ENCODE results near the gene ZDHHC11. TPM values are rescaled to one million over a fixed set of nuclear protein-coding genes. Genes with fewer than 3 reads are reported as not detected.

Gene ZDHHC11
- total and polyA plus RNA-seq, 7 experiments from 2014 or later: 0.20 to 22.1 (median 8.8) TPM; not detected in 1

- Mint-ChIP-seq H3K4me1 (peaks cover 4 to 20% (median 8%) of the 10 kb centered on the region in 7 donors), H3K4me3 (peak overlapping the region in 8 of 10 donors; percentile 23 to 76 (median 50)), H3K36me3 (no peaks in the 10 kb centered on the region), H3K27me3 (no peaks in the 10 kb centered on the region), H3K9me3 (no peaks in the 10 kb centered on the region), H3K27ac (peak overlapping the region in 5 of 9 donors; percentile 30 to 92 (median 73))
- ChIA-PET CTCF (no interaction called here), POLR2A (no interaction called here)
- no peaks in the 10 kb centered on the region for H3K27me3 ChIP-seq (ENCODE audit: control insufficient read depth in 2 of 2, insufficient read depth in 2 of 2, low read length in 2 of 2)
- H3K27ac ChIP-seq (ENCODE audit: low read depth, low read length): no peak overlapping the region
- no peak overlapping the region for H3K4me3 ChIP-seq (ENCODE audit: low read length)
- intact Hi-C loops (cut with micrococcal nuclease): loop anchor here in 1 of 2 donors (5.0 kb wide), 1 partner anchor 83 kb away; no protein-coding TSS in a partner anchor
- H3K9me3 ChIP-seq (ENCODE audit: control insufficient read depth in 2 of 3, low read length in 3 of 3): no peaks in the 10 kb centered on the region
- no peaks in the 10 kb centered on the region for H3K36me3 ChIP-seq (ENCODE audit: control insufficient read depth in 2 of 3, insufficient read depth in 3 of 3, low read length in 3 of 3)
- H3K4me1 ChIP-seq (ENCODE audit: control insufficient read depth in 2 of 2, insufficient read depth in 2 of 2, low read length in 2 of 2): peaks cover 0 to 6% of the 10 kb centered on the region in 2 donors
- peak; percentile 89 for ATAC-seq
- DNase-seq: peak in 7 of 9 donors; percentile 12 to 60 (median 45)
Measured at GRCh38 chr5:759111-759751, 91.6 kb downstream of the ZDHHC11 start.

DNA sequence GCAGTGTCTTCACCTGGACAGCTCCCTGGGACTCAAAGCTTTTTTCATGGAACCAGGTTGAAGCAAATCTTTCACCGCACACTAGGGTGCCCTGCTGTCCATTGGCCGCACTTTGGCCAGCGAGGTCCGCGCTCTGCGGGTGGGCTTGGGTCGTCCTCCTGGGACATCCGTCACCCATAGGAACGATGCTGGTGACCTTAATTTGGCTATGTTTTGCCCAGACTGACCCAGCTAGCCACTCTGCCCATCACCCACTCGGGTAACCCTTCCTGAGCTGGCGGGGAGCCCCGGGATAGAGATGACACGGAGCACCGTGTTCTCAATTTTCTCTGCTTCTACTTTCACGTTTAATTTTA is 92.1 kb downstream of the ZDHHC11 start:
- intact Hi-C loops (cut with micrococcal nuclease): loop anchor here in 1 of 2 donors (5.0 kb wide), 1 partner anchor 84 kb away; no protein-coding TSS in a partner anchor
- ATAC-seq (no peak), DNase-seq (peak in 1 of 9 donors; percentile 8)
- CTCF ChIA-PET: no interaction called here
- Histone ChIP-seq H3K4me3 (ENCODE audit: low read length) (no peak overlapping the region), H3K27ac (ENCODE audit: low read depth, low read length) (no peak overlapping the region), H3K27me3 (ENCODE audit: control insufficient read depth in 2 of 2, insufficient read depth in 2 of 2, low read length in 2 of 2) (no peaks in the 10 kb centered on the region), H3K36me3 (ENCODE audit: control insufficient read depth in 2 of 3, insufficient read depth in 3 of 3, low read length in 3 of 3) (no peaks in the 10 kb centered on the region), H3K9me3 (ENCODE audit: control insufficient read depth in 2 of 3, low read length in 3 of 3) (no peaks in the 10 kb centered on the region), H3K4me1 (ENCODE audit: control insufficient read depth in 2 of 2, insufficient read depth in 2 of 2, low read length in 2 of 2) (peaks cover 0 to 6% of the 10 kb centered on the region in 2 donors)
- H3K4me3 Mint-ChIP-seq: peak overlapping the region in 8 of 10 donors; percentile 23 to 76 (median 50)
- H3K9me3 Mint-ChIP-seq: no peaks in the 10 kb centered on the region
- no peaks in the 10 kb centered on the region for H3K36me3 Mint-ChIP-seq
- no peaks in the 10 kb centered on the region for H3K27me3 Mint-ChIP-seq
- POLR2A ChIA-PET: no interaction called here
- peaks cover 4 to 21% (median 8%) of the 10 kb centered on the region in 7 donors for H3K4me1 Mint-ChIP-seq
- peak overlapping the region in 5 of 9 donors; percentile 30 to 92 (median 73) for H3K27ac Mint-ChIP-seq

DNA sequence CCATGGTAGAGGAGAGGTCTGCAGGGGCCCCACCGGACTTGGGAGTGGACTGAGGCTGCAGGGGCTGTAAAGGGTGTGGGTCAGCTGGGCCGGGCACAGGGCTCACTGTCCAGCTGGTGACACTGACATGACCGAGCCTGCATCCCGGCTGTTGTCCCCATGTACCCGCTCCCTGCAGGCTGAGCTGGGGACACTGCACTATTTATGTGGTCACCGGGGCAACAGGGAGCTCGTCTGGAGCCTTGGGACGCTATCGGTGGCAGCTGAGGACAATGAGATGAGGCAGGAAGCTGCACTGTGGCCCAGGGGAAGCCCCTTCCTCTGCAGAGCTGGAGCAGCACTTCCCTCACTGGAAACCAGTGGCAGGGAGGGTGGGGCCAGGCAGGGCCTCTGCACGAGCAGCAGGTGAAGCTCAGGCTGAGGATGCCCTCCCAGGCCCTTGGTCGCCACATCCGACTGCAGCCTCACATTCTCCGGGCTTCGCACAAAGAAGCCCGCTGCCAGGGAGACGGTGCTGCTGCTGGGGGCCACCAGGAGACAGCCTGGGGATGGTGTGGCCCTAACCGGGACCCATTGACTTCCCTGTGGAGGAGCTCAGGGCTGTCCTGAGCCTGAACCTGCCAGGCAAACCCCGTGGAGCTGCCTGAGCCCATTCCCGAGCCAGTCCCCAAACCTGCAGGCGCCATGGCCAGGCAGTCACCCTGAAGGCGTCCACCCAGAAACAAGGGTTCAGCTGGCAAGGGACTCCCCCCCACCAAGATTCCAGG is 92.7 kb downstream of the ZDHHC11 start:
- no peak overlapping the region for H3K4me3 Mint-ChIP-seq
- Histone ChIP-seq H3K27ac (ENCODE audit: low read depth, low read length) (no peak overlapping the region), H3K4me3 (ENCODE audit: low read length) (no peak overlapping the region), H3K4me1 (ENCODE audit: control insufficient read depth in 2 of 2, insufficient read depth in 2 of 2, low read length in 2 of 2) (peaks cover 0 to 6% of the 10 kb centered on the region in 2 donors), H3K36me3 (ENCODE audit: control insufficient read depth in 2 of 3, insufficient read depth in 3 of 3, low read length in 3 of 3) (no peaks in the 10 kb centered on the region), H3K9me3 (ENCODE audit: control insufficient read depth in 2 of 3, low read length in 3 of 3) (no peaks in the 10 kb centered on the region), H3K27me3 (ENCODE audit: control insufficient read depth in 2 of 2, insufficient read depth in 2 of 2, low read length in 2 of 2) (no peaks in the 10 kb centered on the region)
- no peaks in the 10 kb centered on the region for H3K36me3 Mint-ChIP-seq
- H3K27me3 Mint-ChIP-seq: no peaks in the 10 kb centered on the region
- H3K4me1 Mint-ChIP-seq: peaks cover 4 to 21% (median 8%) of the 10 kb centered on the region in 7 donors
- ChIA-PET POLR2A (no interaction called here), CTCF (no interaction called here)
- peak in 2 of 9 donors; percentile 16 to 20 for DNase-seq
- H3K9me3 Mint-ChIP-seq: no peaks in the 10 kb centered on the region
- intact Hi-C loops (cut with micrococcal nuclease): loop anchor here in 1 of 2 donors (5.0 kb wide), 1 partner anchor 84 kb away; no protein-coding TSS in a partner anchor
- no peak overlapping the region for H3K27ac Mint-ChIP-seq
- ATAC-seq: no peak

GRCh38 chr5:757346-757930 is 93.3 kb downstream of the ZDHHC11 start:
- H3K27ac Mint-ChIP-seq: peak overlapping the region in 1 of 9 donors; percentile 51
- CTCF ChIA-PET: no interaction called here
- no peak overlapping the region for H3K4me3 ChIP-seq (ENCODE audit: low read length)
- ATAC-seq (no peak), DNase-seq (no peak)
- H3K4me1 Mint-ChIP-seq: peaks cover 4 to 21% (median 8%) of the 10 kb centered on the region in 7 donors
- POLR2A ChIA-PET: no interaction called here
- no peaks in the 10 kb centered on the region for H3K27me3 ChIP-seq (ENCODE audit: control insufficient read depth in 2 of 2, insufficient read depth in 2 of 2, low read length in 2 of 2)
- peaks cover 0 to 6% of the 10 kb centered on the region in 2 donors for H3K4me1 ChIP-seq (ENCODE audit: control insufficient read depth in 2 of 2, insufficient read depth in 2 of 2, low read length in 2 of 2)
- no peaks in the 10 kb centered on the region for H3K36me3 ChIP-seq (ENCODE audit: control insufficient read depth in 2 of 3, insufficient read depth in 3 of 3, low read length in 3 of 3)
- intact Hi-C loops (cut with micrococcal nuclease): loop anchor here in 1 of 2 donors (5.0 kb wide), 1 partner anchor 85 kb away; no protein-coding TSS in a partner anchor
- H3K4me3 Mint-ChIP-seq: no peak overlapping the region
- H3K36me3 Mint-ChIP-seq: no peaks in the 10 kb centered on the region
- no peak overlapping the region for H3K27ac ChIP-seq (ENCODE audit: low read depth, low read length)
- H3K9me3 ChIP-seq (ENCODE audit: control insufficient read depth in 2 of 3, low read length in 3 of 3): no peaks in the 10 kb centered on the region
- H3K9me3 Mint-ChIP-seq: no peaks in the 10 kb centered on the region
- no peaks in the 10 kb centered on the region for H3K27me3 Mint-ChIP-seq

DNA sequence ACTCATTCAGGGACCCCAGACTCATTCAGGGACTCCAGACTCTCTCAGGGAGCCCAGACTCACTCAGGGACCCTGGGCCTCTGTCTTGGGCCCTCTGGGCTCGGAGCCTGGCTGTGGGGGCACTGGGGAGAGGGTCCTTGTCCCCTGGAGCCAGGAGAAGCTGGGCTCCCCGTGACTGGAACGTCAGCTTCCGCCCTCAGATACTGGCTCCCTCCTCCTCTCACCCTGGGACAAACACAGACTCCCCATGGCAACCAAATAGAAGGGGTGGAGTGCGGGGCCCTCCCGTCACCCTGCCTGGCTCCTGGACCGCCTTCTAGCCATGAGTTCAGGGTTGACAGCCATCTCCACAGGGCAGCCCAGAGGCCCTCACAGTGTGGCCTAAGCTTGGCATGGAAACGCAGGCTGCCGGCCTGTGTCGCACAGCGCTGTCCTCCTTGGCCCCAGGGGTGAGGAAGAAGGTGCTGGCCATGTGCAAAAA is 93.9 kb downstream of the ZDHHC11 start:
- no peaks in the 10 kb centered on the region for H3K27me3 Mint-ChIP-seq
- POLR2A ChIA-PET: no interaction called here
- no peak overlapping the region for H3K4me3 Mint-ChIP-seq
- H3K36me3 Mint-ChIP-seq: no peaks in the 10 kb centered on the region
- no peak for ATAC-seq
- Histone ChIP-seq H3K4me1 (ENCODE audit: control insufficient read depth in 2 of 2, insufficient read depth in 2 of 2, low read length in 2 of 2) (peaks cover 0 to 6% of the 10 kb centered on the region in 2 donors), H3K4me3 (ENCODE audit: low read length) (no peak overlapping the region), H3K27ac (ENCODE audit: low read depth, low read length) (no peak overlapping the region), H3K9me3 (ENCODE audit: control insufficient read depth in 2 of 3, low read length in 3 of 3) (no peaks in the 10 kb centered on the region), H3K36me3 (ENCODE audit: control insufficient read depth in 2 of 3, insufficient read depth in 3 of 3, low read length in 3 of 3) (no peaks in the 10 kb centered on the region), H3K27me3 (ENCODE audit: control insufficient read depth in 2 of 2, insufficient read depth in 2 of 2, low read length in 2 of 2) (no peaks in the 10 kb centered on the region)
- H3K4me1 Mint-ChIP-seq: peaks cover 4 to 21% (median 8%) of the 10 kb centered on the region in 7 donors
- DNase-seq: no peak
- H3K27ac Mint-ChIP-seq: peak overlapping the region in 1 of 9 donors; percentile 51
- H3K9me3 Mint-ChIP-seq: no peaks in the 10 kb centered on the region
- CTCF ChIA-PET: no interaction called here
- intact Hi-C loops (cut with micrococcal nuclease): loop anchor here in 1 of 2 donors (5.0 kb wide), 1 partner anchor 85 kb away; no protein-coding TSS in a partner anchor

GRCh38 chr5:756171-756570 is 94.6 kb downstream of the ZDHHC11 start:
- Mint-ChIP-seq H3K4me1 (peaks cover 4 to 19% (median 8%) of the 10 kb centered on the region in 7 donors), H3K36me3 (no peaks in the 10 kb centered on the region), H3K27me3 (no peaks in the 10 kb centered on the region), H3K9me3 (no peaks in the 10 kb centered on the region), H3K27ac (peak overlapping the region in 1 of 9 donors; percentile 63), H3K4me3 (no peak overlapping the region)
- Histone ChIP-seq H3K27ac (ENCODE audit: low read depth, low read length) (no peak overlapping the region), H3K9me3 (ENCODE audit: control insufficient read depth in 2 of 3, low read length in 3 of 3) (no peaks in the 10 kb centered on the region), H3K4me3 (ENCODE audit: low read length) (no peak overlapping the region), H3K36me3 (ENCODE audit: control insufficient read depth in 2 of 3, insufficient read depth in 3 of 3, low read length in 3 of 3) (no peaks in the 10 kb centered on the region), H3K27me3 (ENCODE audit: control insufficient read depth in 2 of 2, insufficient read depth in 2 of 2, low read length in 2 of 2) (no peaks in the 10 kb centered on the region), H3K4me1 (ENCODE audit: control insufficient read depth in 2 of 2, insufficient read depth in 2 of 2, low read length in 2 of 2) (peaks cover 0 to 6% of the 10 kb centered on the region in 2 donors)
- ChIA-PET POLR2A (no interaction called here), CTCF (no interaction called here)
- ATAC-seq (no peak), DNase-seq (no peak)
- intact Hi-C loops (cut with micrococcal nuclease): loop anchor here in 1 of 2 donors (5.0 kb wide), 1 partner anchor 86 kb away; no protein-coding TSS in a partner anchor
